CD4-positive, alpha-beta T cell (primary cell): ENCODE results near the gene TULP4. TPM values are rescaled to one million over a fixed set of nuclear protein-coding genes. Genes with fewer than 3 reads are reported as not detected.

Source experiments
- ATAC-seq: fragments of 200-7000 bp; cut with Tn5 transposase; one replicate; pipeline ENCODE4 v1.10.0; 2022; ENCODE audit warnings: mild to moderate bottlenecking; ENCODE audit not compliant: poor library complexity
- CTCF ChIA-PET: fragments of 350-600 bp; sonication (Branson Sonifier 250); formaldehyde crosslinking; loops from one replicate; lab custom pipeline; 2021; ENCODE audit warnings: antibody characterized with exemption, inconsistent platforms; lab: Charles Lee
- POLR2A ChIA-PET: fragments of 350-600 bp; sonication (Branson Sonifier 250); formaldehyde crosslinking; loops from one replicate; lab custom pipeline; 2021; ENCODE audit warnings: antibody characterized with exemption, inconsistent platforms; lab: Charles Lee
- DNase-seq, 14 experiments: peaks; one replicate each; pipeline ENCODE4 v3.0.0-alpha.2; 2013 to 2020; ENCODE audit warnings: mixed read lengths in 2 of 14
- H3K27ac ChIP-seq, 2 donors: one replicate each; pipeline versions ENCODE4 v1.5.1 to v1.7.0; 2013; ENCODE audit warnings: low read length in 2 of 2, low read depth in 1 of 2, mild to moderate bottlenecking in 1 of 2
- H3K27me3 ChIP-seq, 2 experiments: 1 replicate in 1 of 2; 2 replicates in 1 of 2; pipeline versions ENCODE4 v1.6.1 to v1.7.0; 2013; ENCODE audit warnings: low read length in 2 of 2, control low read depth in 1 of 2, mild to moderate bottlenecking in 1 of 2, moderate library complexity in 1 of 2; ENCODE audit not compliant: insufficient read depth in 2 of 2, control insufficient read depth in 1 of 2
- H3K36me3 ChIP-seq: one replicate; pipeline ENCODE4 v1.6.1; 2013; ENCODE audit warnings: low read length, control low read depth; ENCODE audit not compliant: insufficient read depth
- H3K4me1 ChIP-seq: one replicate; pipeline ENCODE4 v1.6.1; 2013; ENCODE audit warnings: low read length, control low read depth; ENCODE audit not compliant: insufficient read depth
- H3K4me3 ChIP-seq: one replicate; pipeline ENCODE4 v1.5.1; 2013; ENCODE audit warnings: mild to moderate bottlenecking, low read length, moderate library complexity
- H3K9me3 ChIP-seq, 2 experiments: 1 replicate in 1 of 2; 2 replicates in 1 of 2; pipeline versions ENCODE4 v1.6.1 to v1.7.0; 2013; ENCODE audit warnings: low read length in 2 of 2, mild to moderate bottlenecking in 2 of 2, control low read depth in 1 of 2, moderate library complexity in 1 of 2; ENCODE audit not compliant: control insufficient read depth in 1 of 2, insufficient read depth in 1 of 2
- H3K27ac Mint-ChIP-seq: one replicate; pipeline ENCODE4 v1.8.0; 2020; ENCODE audit warnings: mixed read lengths
- H3K27me3 Mint-ChIP-seq: one replicate; pipeline ENCODE4 v1.8.0; 2021; ENCODE audit warnings: mixed read lengths
- H3K36me3 Mint-ChIP-seq: one replicate; pipeline ENCODE4 v1.8.0; 2021; ENCODE audit warnings: low read depth, mixed read lengths
- H3K4me1 Mint-ChIP-seq: one replicate; pipeline ENCODE4 v1.8.0; 2021; ENCODE audit warnings: low read depth, mixed read lengths
- H3K4me3 Mint-ChIP-seq: one replicate; pipeline ENCODE4 v1.8.0; 2020; ENCODE audit warnings: mild to moderate bottlenecking, mixed read lengths
- H3K9me3 Mint-ChIP-seq: one replicate; pipeline ENCODE4 v1.8.0; 2020; ENCODE audit warnings: mixed read lengths
- intact Hi-C, 2 experiments: fragments of 100-400 bp; cut with DNase I in 1 of 2; cut with micrococcal nuclease in 1 of 2; formaldehyde crosslinking; loops; one replicate each; pipeline versions ENCODE4 v1.15.1 to v1.9.0; 2023 to 2025; cut with DNase I, micrococcal nuclease
- total RNA-seq, 174 experiments: library from RNA in 2 of 174; stranded (reverse) in 2 of 174; gene quantifications; one replicate each; pipeline ENCODE4 v1.2.3 and lab custom pipeline; 2021 to 2026
- TF ChIP-seq, protein P1 (sequence below): fragments of 200-600 bp; IDR thresholded peaks from one replicate; pipeline ENCODE4 v1.8.0; 2022; ENCODE audit warnings: antibody characterized with exemption, mild to moderate bottlenecking

Gene TULP4
- total RNA-seq, 2 experiments from 2014 or later = 66.1 to 68.2 TPM

DNA sequence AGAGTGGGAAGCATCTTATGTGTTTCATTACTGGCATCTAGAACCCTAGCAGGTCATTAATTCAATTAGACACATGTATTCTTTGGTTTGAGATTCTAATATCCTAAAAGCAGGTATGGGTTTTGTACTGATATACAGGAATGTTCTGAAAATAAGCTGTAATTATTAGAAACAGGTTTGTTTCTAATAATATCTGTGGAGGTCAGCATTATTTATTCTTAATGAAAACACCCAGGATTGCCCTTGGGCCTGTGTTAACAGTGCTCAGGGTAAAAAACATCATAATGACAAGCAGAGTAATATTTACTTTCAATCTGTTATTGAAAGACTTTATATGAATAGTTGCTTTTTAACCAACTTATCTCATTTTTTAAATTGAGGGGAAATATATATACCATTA, 8.0 kb upstream of the TULP4 start:
- H3K27ac ChIP-seq = no peak overlapping the region
- ATAC-seq (no peak), DNase-seq (no peak)
- H3K27me3 ChIP-seq = no peaks in the 10 kb centered on the region
- peaks cover 9% of the 10 kb centered on the region for H3K4me1 Mint-ChIP-seq
- H3K4me3 ChIP-seq = no peak overlapping the region
- H3K36me3 ChIP-seq = peaks cover 3% of the 10 kb centered on the region
- POLR2A ChIA-PET = interaction anchor here (1.0 kb wide), 1 partner anchor 15 kb away, joined by 3 read pairs; no protein-coding TSS in a partner anchor
- TF ChIP-seq, protein P1, sequence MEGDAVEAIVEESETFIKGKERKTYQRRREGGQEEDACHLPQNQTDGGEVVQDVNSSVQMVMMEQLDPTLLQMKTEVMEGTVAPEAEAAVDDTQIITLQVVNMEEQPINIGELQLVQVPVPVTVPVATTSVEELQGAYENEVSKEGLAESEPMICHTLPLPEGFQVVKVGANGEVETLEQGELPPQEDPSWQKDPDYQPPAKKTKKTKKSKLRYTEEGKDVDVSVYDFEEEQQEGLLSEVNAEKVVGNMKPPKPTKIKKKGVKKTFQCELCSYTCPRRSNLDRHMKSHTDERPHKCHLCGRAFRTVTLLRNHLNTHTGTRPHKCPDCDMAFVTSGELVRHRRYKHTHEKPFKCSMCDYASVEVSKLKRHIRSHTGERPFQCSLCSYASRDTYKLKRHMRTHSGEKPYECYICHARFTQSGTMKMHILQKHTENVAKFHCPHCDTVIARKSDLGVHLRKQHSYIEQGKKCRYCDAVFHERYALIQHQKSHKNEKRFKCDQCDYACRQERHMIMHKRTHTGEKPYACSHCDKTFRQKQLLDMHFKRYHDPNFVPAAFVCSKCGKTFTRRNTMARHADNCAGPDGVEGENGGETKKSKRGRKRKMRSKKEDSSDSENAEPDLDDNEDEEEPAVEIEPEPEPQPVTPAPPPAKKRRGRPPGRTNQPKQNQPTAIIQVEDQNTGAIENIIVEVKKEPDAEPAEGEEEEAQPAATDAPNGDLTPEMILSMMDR = no peak
- no peaks in the 10 kb centered on the region for H3K9me3 ChIP-seq
- no peak overlapping the region for H3K27ac Mint-ChIP-seq
- no peaks in the 10 kb centered on the region for H3K27me3 Mint-ChIP-seq
- no peaks in the 10 kb centered on the region for H3K4me1 ChIP-seq
- H3K36me3 Mint-ChIP-seq = peaks cover 37% of the 10 kb centered on the region
- CTCF ChIA-PET = no interaction called here
- intact Hi-C loops = no loop called here
- H3K9me3 Mint-ChIP-seq = no peaks in the 10 kb centered on the region
- no peak overlapping the region for H3K4me3 Mint-ChIP-seq

DNA sequence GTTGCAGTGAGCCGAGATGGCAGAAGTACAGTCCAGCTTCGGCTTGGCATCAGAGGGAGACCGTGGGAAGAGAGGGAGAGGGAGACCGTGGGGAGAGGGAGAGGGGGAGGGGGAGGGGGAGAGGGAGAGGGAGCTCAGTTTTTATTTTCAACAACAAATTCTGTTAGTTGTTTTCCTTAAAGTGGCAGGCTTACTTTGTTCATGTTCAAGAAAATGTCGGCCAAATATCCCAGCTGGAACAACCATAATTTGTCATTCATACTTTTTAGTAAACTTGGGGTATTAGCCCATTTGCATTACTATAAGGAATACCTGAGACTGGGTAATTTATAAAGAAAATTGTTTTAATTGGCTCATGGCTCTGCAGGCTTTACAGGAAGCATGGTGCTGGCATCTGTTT, 2.5 kb upstream of the TULP4 start:
- Mint-ChIP-seq H3K36me3 (peaks cover 61% of the 10 kb centered on the region), H3K9me3 (no peaks in the 10 kb centered on the region), H3K4me1 (no peaks in the 10 kb centered on the region), H3K27me3 (no peaks in the 10 kb centered on the region), H3K4me3 (no peak overlapping the region), H3K27ac (no peak overlapping the region)
- H3K27me3 ChIP-seq = no peaks in the 10 kb centered on the region
- ATAC-seq = no peak
- POLR2A ChIA-PET = no interaction called here
- peaks cover 9% of the 10 kb centered on the region for H3K36me3 ChIP-seq
- no peak overlapping the region for H3K27ac ChIP-seq
- no peaks in the 10 kb centered on the region for H3K9me3 ChIP-seq
- CTCF ChIA-PET = no interaction called here
- TF ChIP-seq, protein P1 = no peak
- intact Hi-C loops = no loop called here
- H3K4me3 ChIP-seq = no peak overlapping the region
- no peak for DNase-seq
- no peaks in the 10 kb centered on the region for H3K4me1 ChIP-seq

DNA sequence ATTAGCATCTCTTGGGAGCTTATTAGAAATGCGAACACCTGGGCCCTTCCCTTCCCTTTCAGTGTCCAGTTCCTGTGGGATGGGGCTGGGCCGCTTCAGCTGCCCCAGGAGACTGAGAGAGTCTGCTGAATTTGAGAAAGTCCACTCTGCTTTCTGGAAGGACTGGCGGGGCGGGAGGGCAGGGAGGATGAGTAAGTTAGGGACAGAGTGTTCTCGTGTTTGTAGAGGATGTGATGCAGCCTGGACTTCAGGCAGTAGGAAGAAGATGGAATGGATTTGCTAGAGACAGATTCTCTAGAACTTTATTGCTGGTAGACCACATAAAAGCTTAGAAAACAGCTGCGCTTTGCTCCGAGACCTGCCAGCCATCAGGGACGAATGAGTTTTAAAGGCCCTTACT, 1.1 kb upstream of the TULP4 start:
- intact Hi-C loops = no loop called here

More for the DNA sequence above, 1.1 kb upstream of the TULP4 start:
- no peak overlapping the region for H3K27ac ChIP-seq
- peaks cover 9% of the 10 kb centered on the region for H3K36me3 ChIP-seq
- Mint-ChIP-seq H3K4me3 (no peak overlapping the region), H3K9me3 (peaks cover 3% of the 10 kb centered on the region), H3K4me1 (peaks cover 3% of the 10 kb centered on the region), H3K27ac (no peak overlapping the region), H3K36me3 (peaks cover 70% of the 10 kb centered on the region), H3K27me3 (no peaks in the 10 kb centered on the region)
- ChIA-PET POLR2A (no interaction called here), CTCF (no interaction called here)
- no peaks in the 10 kb centered on the region for H3K4me1 ChIP-seq
- DNase-seq (no peak), ATAC-seq (no peak)
- no peaks in the 10 kb centered on the region for H3K9me3 ChIP-seq
- H3K27me3 ChIP-seq = no peaks in the 10 kb centered on the region
- TF ChIP-seq, protein P1 = no peak
- H3K4me3 ChIP-seq = no peak overlapping the region
